NOMO-1 (cell line): ENCODE data around the gene HOPX.

Experiments used
- DNase-seq, 2 experiments: peaks; one replicate each; lab custom pipeline; 2025; ENCODE audit not compliant: unreplicated experiment in 2 of 2; lab: John Stamatoyannopoulos, UW

HOPX gene

DNA sequence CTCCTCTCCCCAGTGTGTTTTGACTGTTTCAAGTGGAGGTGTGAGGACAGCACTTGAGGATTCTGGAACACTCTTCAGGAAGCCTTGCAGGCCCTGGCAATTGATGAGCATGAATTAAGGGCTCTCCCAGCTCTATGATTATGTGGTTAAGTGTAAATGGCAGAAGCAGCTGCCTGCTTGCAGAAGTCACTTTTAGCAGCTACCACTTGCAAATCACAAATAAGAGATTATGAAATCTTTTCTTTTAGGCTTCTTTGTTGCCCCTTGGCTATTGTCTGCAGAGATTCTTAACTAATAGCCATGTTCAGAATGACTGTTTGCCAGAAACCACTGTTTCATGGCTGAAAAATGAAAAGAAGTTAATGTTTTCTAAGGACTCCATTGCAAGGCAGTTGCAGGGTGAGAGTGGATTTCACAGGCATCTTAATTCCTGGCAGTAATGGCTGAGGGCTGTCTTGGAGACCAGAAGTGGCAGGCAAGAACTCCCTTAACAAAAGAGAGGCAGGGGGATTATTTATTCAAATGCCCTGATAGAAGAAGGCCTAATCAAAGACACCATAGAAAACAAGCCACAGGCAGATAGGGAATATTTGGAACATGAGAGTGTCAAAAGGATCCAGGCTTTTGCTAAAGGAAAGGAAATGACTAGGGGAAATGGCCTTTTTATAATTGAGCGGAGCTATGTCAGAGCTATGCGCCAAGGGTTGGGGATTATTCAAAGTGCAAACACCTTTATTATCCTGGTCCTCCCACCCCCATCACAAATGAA, 8.3 kb upstream of the HOPX start:
- peak in 1 of 2 experiments; percentile 9 for DNase-seq

DNA sequence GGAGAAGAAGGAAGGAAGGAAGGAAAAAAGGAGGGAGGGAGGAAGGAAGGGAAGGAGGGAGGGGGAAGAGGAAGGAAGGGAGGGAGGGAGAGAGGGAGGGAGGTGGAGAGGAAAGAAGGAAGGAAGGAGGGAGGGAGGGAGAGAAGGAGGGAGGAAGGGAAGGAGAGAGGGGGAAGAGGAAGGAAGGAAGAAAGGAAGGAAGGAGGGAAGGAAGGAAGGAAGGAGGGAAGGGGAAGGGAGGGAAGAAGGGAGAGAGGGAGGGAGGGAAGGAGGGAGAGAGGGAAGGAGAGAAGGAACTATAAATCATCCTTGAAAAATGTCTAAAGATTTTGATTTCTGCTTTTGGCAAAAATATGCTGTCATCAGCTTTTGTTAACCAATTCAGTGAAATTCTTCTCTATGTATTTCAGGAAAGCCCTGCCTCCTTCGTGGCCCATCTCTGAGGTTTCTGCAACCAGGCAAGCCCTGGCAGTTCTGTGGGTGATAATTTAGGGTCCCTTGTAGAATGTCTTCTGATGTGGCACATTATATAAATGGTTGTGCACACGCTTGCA, 7.1 kb upstream of the HOPX start:
- no peak for DNase-seq

DNA sequence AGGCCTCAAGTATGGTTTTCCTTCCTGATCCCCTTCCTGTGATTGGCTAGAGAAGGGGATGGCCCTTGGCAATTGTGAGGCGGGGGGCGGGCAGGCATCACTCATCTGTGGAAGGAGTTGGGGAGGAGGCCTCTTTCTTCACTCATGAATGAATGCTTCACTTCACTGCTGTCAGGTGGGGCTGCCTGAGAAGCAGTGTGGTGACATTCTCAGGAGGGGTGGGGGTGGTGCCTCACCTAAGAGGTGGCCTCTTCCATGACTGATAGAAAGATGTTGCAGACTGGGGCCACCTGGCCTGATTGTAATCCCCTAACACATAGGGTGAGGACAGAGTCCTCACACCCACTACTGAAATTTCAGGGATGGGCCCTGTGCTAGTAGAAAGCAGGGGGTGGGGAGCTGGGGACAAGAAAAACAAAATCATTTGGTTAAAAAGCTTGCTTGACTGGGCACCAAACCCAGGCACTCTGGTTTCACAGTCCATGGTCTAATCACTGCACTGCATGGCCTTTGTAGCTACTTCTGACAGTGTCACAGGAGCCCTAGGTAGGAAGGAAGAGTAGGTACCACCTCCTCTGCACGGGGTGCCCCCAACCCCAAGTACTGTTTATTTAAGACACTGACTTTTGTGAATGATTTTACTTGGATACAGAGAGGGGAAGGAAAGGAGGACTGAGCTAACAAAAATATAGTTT, 5.6 kb upstream of the HOPX start:
- DNase-seq: no peak

GRCh38 chr4:56684320-56685050, 3.4 kb upstream of the HOPX start:
- no peak for DNase-seq

DNA sequence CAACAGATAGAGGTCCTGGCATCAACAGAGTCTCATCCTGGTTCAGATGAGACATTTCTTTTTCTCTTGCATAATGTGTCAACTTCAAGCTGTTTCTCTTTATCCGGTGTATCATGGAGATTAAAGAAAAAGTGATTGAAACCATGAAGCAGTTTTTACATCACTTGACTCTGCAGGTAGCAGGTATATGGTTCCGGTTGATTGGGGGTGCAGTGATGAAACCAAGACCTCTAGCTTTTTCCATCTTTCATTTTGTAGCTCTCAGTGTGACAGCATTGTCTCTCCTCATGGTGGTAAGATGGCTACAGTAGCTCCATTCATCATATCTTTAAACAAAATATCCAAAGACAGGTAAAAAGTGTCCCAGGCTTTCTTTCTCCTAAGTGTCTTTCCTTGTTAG, 2.4 kb upstream of the HOPX start:
- DNase-seq: no peak

- DNase-seq: no peak
Measured at GRCh38 chr4:56681853-56682525, 893 bp upstream of the HOPX start.

DNA sequence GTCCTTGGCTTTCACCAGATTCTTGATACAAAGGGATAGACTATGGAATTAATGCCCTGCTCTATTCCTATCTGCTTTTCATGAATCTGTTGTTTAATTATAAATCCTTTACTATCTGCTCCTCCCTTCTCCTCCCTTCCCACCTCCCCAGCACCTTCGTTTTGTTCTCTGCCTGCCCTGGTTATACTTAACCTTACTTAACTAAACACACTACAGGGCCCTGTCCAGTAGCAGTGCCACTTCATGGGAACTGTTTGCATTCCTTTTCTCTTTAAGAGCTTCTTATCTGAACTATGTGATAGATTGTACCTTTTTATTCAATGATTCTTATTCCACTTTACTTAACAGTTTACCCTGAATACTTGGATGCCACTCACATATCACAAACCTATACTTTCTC, 830 bp downstream of the HOPX start:
- no peak for DNase-seq

DNA sequence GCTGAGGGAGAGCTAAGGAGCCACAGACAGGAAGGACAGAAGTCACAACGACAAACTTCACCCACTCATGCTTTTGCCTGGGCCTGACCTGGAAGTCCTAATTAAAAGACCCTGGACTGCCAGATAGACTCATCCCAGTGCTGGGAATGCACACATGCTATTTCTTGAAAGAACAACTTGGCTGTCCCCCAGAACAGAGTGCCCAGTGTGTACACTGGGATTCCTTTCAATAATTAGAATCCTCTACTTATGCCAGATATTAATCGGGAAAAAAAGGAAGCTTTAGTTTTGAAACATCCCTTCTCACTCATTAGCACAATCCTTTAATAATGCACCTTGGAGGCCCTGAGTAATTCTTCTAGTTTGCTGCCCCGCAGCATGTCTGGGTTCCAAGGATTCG, 3.4 kb downstream of the HOPX start:
- no peak for DNase-seq

DNA sequence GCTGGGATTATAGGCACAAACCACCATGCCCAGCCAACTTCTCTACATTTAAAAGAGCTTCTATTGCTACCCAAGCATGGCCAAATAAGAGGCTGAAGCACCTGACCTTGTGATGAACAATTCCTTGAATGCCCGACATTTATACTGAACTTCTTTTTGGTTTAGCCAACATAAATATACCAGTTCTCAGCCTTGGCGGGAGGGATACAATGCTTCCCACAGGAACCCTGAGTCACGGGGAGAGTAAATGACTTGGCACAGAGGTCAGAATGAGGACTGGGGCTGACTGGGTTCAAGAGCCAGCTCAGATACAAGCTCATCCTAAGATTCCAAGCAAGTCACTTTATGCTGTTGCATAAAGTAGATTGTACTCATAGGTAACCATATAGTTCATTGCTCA, 6.1 kb downstream of the HOPX start:
- DNase-seq: no peak

DNA sequence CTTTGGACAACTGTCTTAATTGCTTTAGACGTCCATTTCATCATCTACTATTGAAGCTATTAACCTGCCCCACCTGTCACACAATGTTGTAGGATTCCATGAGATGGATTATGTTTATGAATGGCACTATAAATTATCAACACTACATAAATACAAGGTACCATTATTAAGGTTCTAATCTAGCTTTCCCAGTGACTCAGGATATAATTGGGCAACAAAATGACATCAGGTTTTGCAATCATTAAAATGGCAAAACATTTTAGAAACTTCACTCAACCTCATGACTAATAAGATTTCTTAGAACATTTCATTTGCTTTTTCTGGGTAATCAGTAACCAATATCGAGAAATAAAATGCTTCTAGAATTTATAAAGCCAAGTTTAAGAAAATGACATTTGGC, 9.2 kb downstream of the HOPX start:
- peak in 1 of 2 experiments; percentile 35 for DNase-seq

- DNase-seq: no peak
Measured at GRCh38 chr4:56671373-56671772, 9.7 kb downstream of the HOPX start.

GRCh38 chr4:56668267-56668666, 12.8 kb downstream of the HOPX start:
- peak in 1 of 2 experiments; percentile 14 for DNase-seq

- peak in 1 of 2 experiments; percentile 26 for DNase-seq
Measured at GRCh38 chr4:56667396-56667795, 13.7 kb downstream of the HOPX start.

DNA sequence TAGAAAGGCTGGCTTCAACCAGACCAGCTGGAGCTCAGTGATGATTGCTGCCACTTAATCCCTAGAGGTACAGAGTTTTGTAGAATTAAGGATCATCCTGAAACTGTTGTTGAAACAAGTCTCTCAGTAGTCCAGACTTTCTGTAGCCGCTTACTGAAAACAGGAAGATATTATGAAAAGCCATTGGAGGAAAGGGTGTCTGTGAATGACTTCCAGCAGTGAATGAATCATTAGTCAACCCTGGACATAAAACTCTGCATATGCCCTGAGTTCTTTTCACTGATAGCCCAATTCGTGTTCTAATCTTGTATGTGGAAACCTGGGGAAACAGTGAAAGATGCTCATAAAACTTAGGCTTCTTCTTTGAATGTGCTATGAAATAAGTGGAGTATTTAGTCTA, 14.8 kb downstream of the HOPX start:
- DNase-seq: peak in 1 of 2 experiments; percentile 23

- DNase-seq: peak in 1 of 2 experiments; percentile 43
Measured at GRCh38 chr4:56665781-56666180, 15.3 kb downstream of the HOPX start.

DNA sequence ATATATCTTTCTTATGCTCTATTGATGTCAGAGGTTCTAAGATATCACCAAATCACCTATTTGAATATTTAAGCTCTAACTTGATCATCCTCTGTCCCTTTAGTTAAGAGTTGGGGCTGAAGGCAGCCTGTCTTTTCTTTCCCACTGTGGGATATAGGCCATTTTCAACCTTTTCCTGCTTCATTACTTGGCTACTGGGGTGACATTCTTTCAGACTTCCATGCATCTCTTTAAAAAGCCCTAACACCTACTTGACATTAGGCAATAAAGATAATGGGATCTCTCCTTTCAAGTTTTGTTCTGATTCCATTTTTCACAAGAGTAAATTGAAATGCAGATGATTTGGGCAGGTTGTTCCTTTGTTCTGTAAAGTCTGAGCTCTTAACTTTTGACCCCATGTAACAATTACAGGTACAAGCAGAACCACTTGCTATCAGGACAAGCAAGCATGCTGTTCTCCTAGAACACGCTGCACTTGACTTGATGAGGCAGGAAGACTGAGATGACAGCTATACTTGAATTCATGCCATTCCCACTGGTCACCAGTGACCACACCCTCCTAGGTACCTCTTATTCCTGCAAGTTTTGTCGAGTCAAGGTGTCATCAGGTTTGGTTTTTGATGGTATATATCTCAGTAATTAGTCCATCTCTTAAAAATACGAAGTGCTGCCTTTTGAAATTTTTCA, 18.2 kb downstream of the HOPX start:
- no peak for DNase-seq

GRCh38 chr4:56659946-56660345, 21.1 kb downstream of the HOPX start:
- no peak for DNase-seq

DNA sequence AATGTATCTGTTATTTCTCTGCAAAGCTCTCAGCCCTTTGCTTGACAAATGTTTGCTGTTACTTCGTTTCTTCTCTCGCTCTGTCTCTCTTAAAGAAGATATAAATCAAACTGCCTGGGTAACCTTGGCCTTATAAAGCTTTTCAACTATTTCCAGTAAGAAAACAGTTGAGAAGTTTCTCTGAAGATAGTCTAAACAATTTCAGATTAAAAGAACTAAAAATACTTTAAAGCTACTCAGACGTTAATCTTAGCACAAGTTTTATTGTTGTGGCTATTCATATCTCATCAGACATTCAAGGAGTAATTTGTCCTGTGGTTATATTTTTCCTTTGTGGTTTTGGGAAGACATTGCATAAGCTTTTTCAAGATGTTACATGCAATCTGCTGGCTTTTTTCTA, 22.6 kb downstream of the HOPX start:
- peak in 1 of 2 experiments; percentile 40 for DNase-seq

DNA sequence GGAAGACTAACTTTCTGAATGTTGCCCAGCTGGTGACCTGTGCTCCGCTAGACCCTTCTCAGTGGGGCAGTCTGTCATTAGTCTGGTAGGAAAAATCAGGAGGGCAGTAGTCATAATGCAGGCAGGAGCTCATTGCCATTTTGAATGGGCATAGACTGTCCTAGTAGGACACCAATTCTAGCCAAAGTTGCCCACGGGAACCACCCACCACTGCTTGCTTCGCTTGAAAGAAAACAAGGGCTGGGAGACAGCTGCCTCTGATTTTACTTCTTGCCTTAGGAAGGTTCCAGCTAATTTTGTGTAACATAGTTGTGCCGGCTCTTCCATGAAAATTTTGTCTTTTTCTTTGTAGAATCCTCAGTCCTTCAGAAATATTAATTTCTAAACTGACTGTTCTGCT, 23.3 kb downstream of the HOPX start:
- no peak for DNase-seq

DNA sequence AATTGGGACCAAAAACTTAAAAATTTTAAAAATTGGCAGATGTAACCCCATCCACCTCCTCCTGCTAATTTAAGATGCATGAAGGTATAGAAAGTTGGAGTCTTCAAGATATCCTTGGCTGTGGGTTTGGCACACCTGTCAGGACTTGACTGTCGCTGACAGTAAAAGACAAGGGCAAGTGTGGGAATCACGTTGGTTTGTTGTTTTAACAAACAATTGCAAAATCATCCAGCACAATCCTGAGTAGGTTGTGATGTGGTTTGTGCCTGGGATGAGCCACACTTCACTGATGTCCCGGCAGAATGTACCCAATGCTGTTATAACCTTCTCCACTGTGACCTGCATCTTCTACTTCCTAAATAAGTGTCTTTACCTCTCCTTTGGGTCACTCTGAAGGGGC, 24.0 kb downstream of the HOPX start:
- no peak for DNase-seq
